Neural progenitor cell (in vitro differentiated cells): ENCODE data around the gene PPP1R15B. TPM values are rescaled to one million over a fixed set of nuclear protein-coding genes. Genes with fewer than 3 reads are reported as not detected.

Experiments used
- DNase-seq: peaks from one replicate; pipeline ENCODE4 v3.0.0-alpha.2; 2016; ENCODE audit warnings: low spot score
- H2AFZ ChIP-seq: fragments of 200-600 bp; sonication (generic); replicated peaks from 2 replicates; pipeline ENCODE4 v1.6.1; 2016; ENCODE audit warnings: antibody characterized with exemption
- H3F3A ChIP-seq: fragments of 200-600 bp; sonication (generic); 2 replicates; pipeline ENCODE4 v1.6.1; 2016; ENCODE audit warnings: antibody characterized with exemption, low read depth
- H3K27ac ChIP-seq: fragments of 200-600 bp; sonication (generic); 2 replicates; pipeline ENCODE4 v1.5.1; 2016; ENCODE audit warnings: mild to moderate bottlenecking
- H3K27me3 ChIP-seq: fragments of 200-600 bp; sonication (generic); 2 replicates; pipeline ENCODE4 v1.6.1; 2016; ENCODE audit warnings: mild to moderate bottlenecking, moderate library complexity
- H3K36me3 ChIP-seq: fragments of 200-600 bp; sonication (generic); 2 replicates; pipeline ENCODE4 v1.5.1; 2016
- H3K4me1 ChIP-seq: fragments of 200-600 bp; sonication (generic); 2 replicates; pipeline ENCODE4 v1.6.1; 2016; ENCODE audit warnings: mixed run types
- H3K4me2 ChIP-seq: fragments of 200-600 bp; sonication (generic); 2 replicates; pipeline ENCODE4 v1.6.1; 2016
- H3K4me3 ChIP-seq: fragments of 200-600 bp; sonication (generic); 2 replicates; pipeline ENCODE4 v1.5.1; 2016
- H3K79me2 ChIP-seq: fragments of 200-600 bp; sonication (generic); 2 replicates; pipeline ENCODE4 v1.6.1; 2016; ENCODE audit warnings: low read depth
- H3K9ac ChIP-seq: fragments of 200-600 bp; sonication (generic); 2 replicates; pipeline ENCODE4 v1.6.1; 2016
- H3K9me3 ChIP-seq: fragments of 200-600 bp; sonication (generic); 2 replicates; pipeline ENCODE4 v1.5.1; 2016; ENCODE audit warnings: low read depth
- H4K20me1 ChIP-seq: fragments of 200-600 bp; sonication (generic); 2 replicates; pipeline ENCODE4 v1.6.1; 2016; ENCODE audit warnings: low read depth
- H3K27ac Mint-ChIP-seq: 3 replicates; pipeline ENCODE4 v1.8.0; 2021; ENCODE audit warnings: mixed read lengths
- H3K27me3 Mint-ChIP-seq: 2 replicates; pipeline ENCODE4 v1.8.0; 2022; ENCODE audit warnings: low read depth, mild to moderate bottlenecking, inconsistent platforms, moderate library complexity, mixed read lengths; ENCODE audit not compliant: insufficient read depth
- H3K36me3 Mint-ChIP-seq: 3 replicates; pipeline ENCODE4 v1.8.0; 2021; ENCODE audit warnings: mixed read lengths
- H3K4me1 Mint-ChIP-seq: 3 replicates; pipeline ENCODE4 v1.8.0; 2021; ENCODE audit warnings: mixed read lengths
- H3K4me3 Mint-ChIP-seq: 3 replicates; pipeline ENCODE4 v1.8.0; 2021; ENCODE audit warnings: mild to moderate bottlenecking, moderate library complexity, mixed read lengths
- H3K9me3 Mint-ChIP-seq: 3 replicates; pipeline ENCODE4 v1.8.0; 2020; ENCODE audit warnings: mixed read lengths
- CTCF ChIP-seq: fragments of 200-600 bp; sonication (generic); IDR thresholded peaks from 2 replicates; pipeline ENCODE4 v1.5.1; 2017; ENCODE audit warnings: antibody characterized with exemption, mild to moderate bottlenecking
- EZH2 ChIP-seq: fragments of 200-600 bp; sonication (generic); IDR thresholded peaks from 2 replicates; pipeline ENCODE4 v1.6.1; 2017; ENCODE audit warnings: antibody characterized with exemption, mild to moderate bottlenecking, moderate library complexity
- EZH2phosphoT487 ChIP-seq: fragments of 200-600 bp; sonication (generic); IDR thresholded peaks from 2 replicates; pipeline ENCODE4 v1.6.1; 2017; ENCODE audit warnings: antibody characterized with exemption
- total RNA-seq: library from RNA; depleted of rRNA; stranded (reverse); fragments of >200 nt; gene quantifications from 2 replicates; pipeline ENCODE4 v1.2.3, GENCODE V29; 2015; ENCODE audit warnings: low replicate concordance

The PPP1R15B gene
- total RNA-seq, 1 donor from 2014 or later: 32.7 TPM

DNA sequence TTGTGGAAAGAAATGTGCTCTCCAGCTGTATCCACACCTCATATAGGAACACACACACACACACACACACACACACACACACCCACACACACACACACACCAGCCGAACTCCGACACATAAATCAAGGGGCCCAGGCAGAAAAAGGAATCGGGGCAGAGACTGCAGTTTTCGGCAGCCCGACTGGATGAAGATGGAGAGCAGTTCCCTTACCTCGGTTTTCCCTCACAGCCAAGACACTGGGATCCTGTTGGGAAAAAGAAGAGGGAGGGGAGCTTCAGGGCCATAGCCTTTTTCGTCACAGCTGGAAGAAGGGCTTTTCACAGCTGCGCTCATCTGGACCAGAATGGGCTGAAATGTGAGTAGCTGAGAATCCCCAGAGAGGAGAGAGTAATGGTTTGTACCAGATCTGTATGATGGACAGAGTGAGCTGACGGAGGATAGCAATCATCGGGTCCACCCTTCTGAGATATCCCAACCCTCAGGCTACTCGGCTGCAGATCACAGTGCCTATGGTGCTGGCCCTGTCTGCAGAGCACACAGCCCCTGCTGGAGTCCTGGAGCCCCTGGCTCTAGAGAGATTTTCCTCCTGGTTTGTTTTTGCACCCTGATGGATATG is 45.3 kb upstream of the PPP1R15B start:
- Histone ChIP-seq H3K4me3 (no peak overlapping the region), H3K4me2 (peak overlapping the region; percentile 56), H3F3A (peaks cover 51% of the 10 kb centered on the region), H3K27me3 (no peaks in the 10 kb centered on the region), H4K20me1 (no peaks in the 10 kb centered on the region), H3K36me3 (peaks cover 2% of the 10 kb centered on the region), H2AFZ (no peak overlapping the region), H3K9me3 (no peaks in the 10 kb centered on the region), H3K9ac (no peak overlapping the region), H3K79me2 (no peaks in the 10 kb centered on the region), H3K27ac (peak overlapping the region; percentile 77), H3K4me1 (peaks cover 53% of the 10 kb centered on the region)
- Mint-ChIP-seq H3K36me3 (peaks cover 46% of the 10 kb centered on the region), H3K27me3 (peaks cover 7% of the 10 kb centered on the region), H3K4me3 (peak overlapping the region; percentile 77), H3K9me3 (no peaks in the 10 kb centered on the region), H3K4me1 (peaks cover 63% of the 10 kb centered on the region), H3K27ac (peak overlapping the region; percentile 99)
- DNase-seq: peak; percentile 57
- TF ChIP-seq EZH2phosphoT487 (no peak), CTCF (no peak), EZH2 (no peak)

DNA sequence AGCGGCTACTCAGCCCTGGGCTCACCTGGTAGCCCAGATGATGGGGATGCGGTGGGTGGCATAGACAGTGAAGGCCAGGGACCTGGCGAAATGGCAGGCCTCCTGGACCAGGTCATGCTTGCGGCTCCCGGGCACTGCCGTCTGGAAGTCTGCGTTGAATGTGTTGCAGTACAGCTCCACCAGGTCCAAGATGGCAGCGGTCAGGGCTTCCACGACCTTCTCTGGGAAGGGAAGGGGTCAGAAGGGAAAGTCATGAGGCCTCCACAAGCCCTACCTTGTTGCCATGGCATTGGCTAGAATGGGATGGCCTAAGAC is 44.2 kb upstream of the PPP1R15B start:
- H3K4me3 ChIP-seq: no peak overlapping the region
- no peaks in the 10 kb centered on the region for H3K9me3 ChIP-seq
- no peak overlapping the region for H3K9ac ChIP-seq
- peaks cover 64% of the 10 kb centered on the region for H3K4me1 ChIP-seq
- no peaks in the 10 kb centered on the region for H3K9me3 Mint-ChIP-seq
- peak overlapping the region; percentile 33 for H3K4me3 Mint-ChIP-seq
- H3K4me2 ChIP-seq: peak overlapping the region; percentile 56
- peak overlapping the region; percentile 99 for H3K27ac Mint-ChIP-seq
- H3K27me3 Mint-ChIP-seq: peaks cover 7% of the 10 kb centered on the region
- no peak for TF ChIP-seq EZH2phosphoT487
- TF ChIP-seq CTCF: no peak
- no peak for TF ChIP-seq EZH2
- H3K36me3 ChIP-seq: peaks cover 2% of the 10 kb centered on the region
- H3K79me2 ChIP-seq: no peaks in the 10 kb centered on the region
- H3K36me3 Mint-ChIP-seq: peaks cover 39% of the 10 kb centered on the region
- peak; percentile 30 for DNase-seq
- H3K27me3 ChIP-seq: no peaks in the 10 kb centered on the region
- H3K4me1 Mint-ChIP-seq: peaks cover 67% of the 10 kb centered on the region
- H3F3A ChIP-seq: peaks cover 58% of the 10 kb centered on the region
- H3K27ac ChIP-seq: peak overlapping the region; percentile 88
- H2AFZ ChIP-seq: no peak overlapping the region
- peaks cover 5% of the 10 kb centered on the region for H4K20me1 ChIP-seq

- no peak for TF ChIP-seq EZH2
- TF ChIP-seq EZH2phosphoT487: peak; percentile 69
- H2AFZ ChIP-seq: no peak overlapping the region
- peaks cover 58% of the 10 kb centered on the region for H3F3A ChIP-seq
- peak overlapping the region; percentile 74 for H3K4me3 Mint-ChIP-seq
- H3K27ac ChIP-seq: peak overlapping the region; percentile 94
- peaks cover 66% of the 10 kb centered on the region for H3K4me1 Mint-ChIP-seq
- peak overlapping the region; percentile 18 for H3K4me3 ChIP-seq
- H3K4me1 ChIP-seq: peaks cover 69% of the 10 kb centered on the region
- H3K79me2 ChIP-seq: no peaks in the 10 kb centered on the region
- peaks cover 2% of the 10 kb centered on the region for H3K9me3 Mint-ChIP-seq
- peak; percentile 96 for DNase-seq
- peaks cover 8% of the 10 kb centered on the region for H4K20me1 ChIP-seq
- peaks cover 7% of the 10 kb centered on the region for H3K27me3 Mint-ChIP-seq
- peak overlapping the region; percentile 99 for H3K27ac Mint-ChIP-seq
- peak overlapping the region; percentile 56 for H3K4me2 ChIP-seq
- H3K9me3 ChIP-seq: no peaks in the 10 kb centered on the region
- H3K27me3 ChIP-seq: no peaks in the 10 kb centered on the region
- no peak overlapping the region for H3K9ac ChIP-seq
- peaks cover 38% of the 10 kb centered on the region for H3K36me3 Mint-ChIP-seq
- H3K36me3 ChIP-seq: peaks cover 2% of the 10 kb centered on the region
Observed at GRCh38 chr1:204455063-204455830, 43.6 kb upstream of the PPP1R15B start.

- Histone ChIP-seq H3K9me3 (no peaks in the 10 kb centered on the region), H3K36me3 (peaks cover 2% of the 10 kb centered on the region), H3K27ac (peak overlapping the region; percentile 94), H3K27me3 (no peaks in the 10 kb centered on the region), H3K4me3 (peak overlapping the region; percentile 18), H3K4me2 (peak overlapping the region; percentile 56), H3F3A (peaks cover 58% of the 10 kb centered on the region), H4K20me1 (peaks cover 8% of the 10 kb centered on the region), H3K4me1 (peaks cover 71% of the 10 kb centered on the region), H2AFZ (no peak overlapping the region), H3K79me2 (no peaks in the 10 kb centered on the region), H3K9ac (no peak overlapping the region)
- peaks cover 31% of the 10 kb centered on the region for H3K36me3 Mint-ChIP-seq
- H3K27me3 Mint-ChIP-seq: peaks cover 7% of the 10 kb centered on the region
- H3K4me1 Mint-ChIP-seq: peaks cover 66% of the 10 kb centered on the region
- peak overlapping the region; percentile 99 for H3K27ac Mint-ChIP-seq
- peak overlapping the region; percentile 74 for H3K4me3 Mint-ChIP-seq
- DNase-seq: no peak
- TF ChIP-seq EZH2phosphoT487 (no peak), EZH2 (no peak), CTCF (no peak)
- H3K9me3 Mint-ChIP-seq: peaks cover 2% of the 10 kb centered on the region
Observed at GRCh38 chr1:204454476-204454875, 42.9 kb upstream of the PPP1R15B start.
